ENCODE measurements around the gene MAN1A1.

The MAN1A1 gene

GRCh38 chr6:119226089-119226488 is 123.5 kb downstream of the MAN1A1 start:
- DNase-seq = no peak

- DNase-seq = no peak
Observed at GRCh38 chr6:119224095-119224701, 125.4 kb downstream of the MAN1A1 start.

- DNase-seq = no peak
Observed at GRCh38 chr6:119220452-119220851, 129.1 kb downstream of the MAN1A1 start.

- DNase-seq = no peak
Observed at GRCh38 chr6:119218548-119218947, 131.0 kb downstream of the MAN1A1 start.

- no peak for DNase-seq
Observed at GRCh38 chr6:119215885-119216590, 133.5 kb downstream of the MAN1A1 start.

- DNase-seq = no peak
Observed at GRCh38 chr6:119215309-119215708, 134.3 kb downstream of the MAN1A1 start.

GRCh38 chr6:119210596-119210995 is 139.0 kb downstream of the MAN1A1 start:
- no peak for DNase-seq

- DNase-seq = no peak
Observed at GRCh38 chr6:119209452-119210205, 139.9 kb downstream of the MAN1A1 start.

- no peak for DNase-seq
Observed at GRCh38 chr6:119207971-119208725, 141.4 kb downstream of the MAN1A1 start.

GRCh38 chr6:119207327-119207726 is 142.2 kb downstream of the MAN1A1 start:
- DNase-seq = no peak

GRCh38 chr6:119205911-119206618 is 143.5 kb downstream of the MAN1A1 start:
- DNase-seq = no peak

GRCh38 chr6:119204719-119205118 is 144.8 kb downstream of the MAN1A1 start:
- no peak for DNase-seq

GRCh38 chr6:119201480-119201879 is 148.1 kb downstream of the MAN1A1 start:
- DNase-seq = no peak

GRCh38 chr6:119200512-119201175 is 148.9 kb downstream of the MAN1A1 start:
- no peak for DNase-seq

GRCh38 chr6:119197271-119197670 is 152.3 kb downstream of the MAN1A1 start:
- DNase-seq = no peak

GRCh38 chr6:119196715-119197114 is 152.8 kb downstream of the MAN1A1 start:
- DNase-seq = no peak

GRCh38 chr6:119195848-119196247 is 153.7 kb downstream of the MAN1A1 start:
- no peak for DNase-seq

GRCh38 chr6:119195204-119195603 is 154.4 kb downstream of the MAN1A1 start:
- DNase-seq = no peak

- no peak for DNase-seq
Observed at GRCh38 chr6:119193707-119194106, 155.9 kb downstream of the MAN1A1 start.

- DNase-seq = no peak
Observed at GRCh38 chr6:119192200-119192599, 157.4 kb downstream of the MAN1A1 start.

GRCh38 chr6:119190176-119190575 is 159.4 kb downstream of the MAN1A1 start:
- no peak for DNase-seq

GRCh38 chr6:119189498-119189897 is 160.1 kb downstream of the MAN1A1 start:
- no peak for DNase-seq
